Cortex of kidney (tissue), 1 donor: ENCODE results near the gene LDLR.
"Not testable (repeated sequence)": the region's sequence is repeated elsewhere in the genome, so short reads cannot be mapped to it uniquely, and the experiment has no call there.

Experiments used
- DNase-seq: peaks from one replicate; lab custom pipeline; 2025; lab: John Stamatoyannopoulos, UW

The LDLR gene

GRCh38 chr19:11073568-11073967, 15.7 kb upstream of the LDLR start:
- no peak for DNase-seq

GRCh38 chr19:11076792-11077191, 12.5 kb upstream of the LDLR start:
- not testable (repeated sequence) for DNase-seq

DNA sequence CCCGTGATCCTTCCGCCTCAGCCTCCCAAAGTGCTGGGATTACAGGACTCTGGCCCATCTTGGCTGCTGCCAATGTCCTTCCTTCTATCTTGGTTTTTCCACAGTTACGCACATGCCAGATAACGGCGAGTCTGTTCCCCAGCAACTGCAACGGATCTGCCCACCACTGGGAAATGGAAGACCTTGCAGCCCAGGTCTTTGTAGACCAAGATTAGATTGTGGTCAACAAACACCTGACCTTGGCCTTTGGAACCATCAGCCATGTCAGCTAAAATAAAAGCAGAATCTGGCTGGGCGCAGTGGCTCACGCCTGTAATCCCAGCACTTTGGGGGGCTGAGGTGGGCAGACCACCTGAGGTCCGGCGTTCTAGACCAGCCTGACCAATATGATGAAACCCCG, 10.4 kb upstream of the LDLR start:
- DNase-seq = no peak

DNA sequence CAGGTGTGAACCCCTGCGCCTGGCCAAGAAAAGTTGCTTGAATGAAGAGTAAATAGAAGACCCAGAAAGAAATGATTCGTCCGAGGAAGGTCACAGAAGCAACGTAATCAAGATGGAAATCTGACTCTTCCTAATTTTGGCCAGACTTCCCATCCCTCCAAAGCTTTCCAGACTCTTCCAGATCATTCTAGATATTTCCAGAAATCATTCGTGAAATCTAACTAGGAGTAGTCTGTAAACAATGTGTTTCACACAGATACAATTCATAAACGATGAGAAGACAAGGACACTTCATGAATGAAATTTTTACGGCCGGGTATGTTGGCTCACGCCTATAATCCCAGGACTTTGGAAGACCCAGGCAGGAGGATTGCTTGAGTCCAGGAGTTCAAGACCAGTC, 9.3 kb upstream of the LDLR start:
- DNase-seq = no peak

DNA sequence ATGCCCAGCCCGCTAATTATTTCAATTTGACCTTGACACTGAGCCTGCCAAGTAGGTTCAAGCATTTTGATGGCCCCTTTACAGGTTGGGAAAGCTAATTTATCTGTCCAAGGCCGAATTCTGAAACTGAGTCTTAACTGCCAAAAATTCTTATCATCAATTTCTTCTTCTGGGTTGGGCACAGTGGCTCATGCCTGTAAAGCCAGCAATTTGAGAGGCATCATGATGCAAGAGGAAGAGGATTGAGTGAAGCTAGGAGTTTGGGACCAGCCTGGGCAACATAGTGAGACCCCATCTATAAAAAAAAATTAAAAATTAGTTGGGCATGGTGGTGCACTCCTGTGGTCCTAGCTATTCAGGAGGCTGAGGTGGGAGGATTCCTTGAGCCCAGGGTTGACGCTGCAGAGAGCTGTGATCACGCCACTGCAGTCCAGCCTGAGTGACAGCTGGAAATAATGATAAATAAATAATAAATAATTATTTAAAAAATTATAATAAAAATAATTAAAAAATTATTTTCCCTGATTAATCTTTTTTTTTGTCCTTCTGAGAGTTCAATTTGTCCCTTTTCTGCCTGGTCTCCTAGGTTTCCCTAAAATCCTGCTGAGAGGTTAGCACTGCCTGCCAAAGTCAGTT, 1.3 kb upstream of the LDLR start:
- DNase-seq = no peak

DNA sequence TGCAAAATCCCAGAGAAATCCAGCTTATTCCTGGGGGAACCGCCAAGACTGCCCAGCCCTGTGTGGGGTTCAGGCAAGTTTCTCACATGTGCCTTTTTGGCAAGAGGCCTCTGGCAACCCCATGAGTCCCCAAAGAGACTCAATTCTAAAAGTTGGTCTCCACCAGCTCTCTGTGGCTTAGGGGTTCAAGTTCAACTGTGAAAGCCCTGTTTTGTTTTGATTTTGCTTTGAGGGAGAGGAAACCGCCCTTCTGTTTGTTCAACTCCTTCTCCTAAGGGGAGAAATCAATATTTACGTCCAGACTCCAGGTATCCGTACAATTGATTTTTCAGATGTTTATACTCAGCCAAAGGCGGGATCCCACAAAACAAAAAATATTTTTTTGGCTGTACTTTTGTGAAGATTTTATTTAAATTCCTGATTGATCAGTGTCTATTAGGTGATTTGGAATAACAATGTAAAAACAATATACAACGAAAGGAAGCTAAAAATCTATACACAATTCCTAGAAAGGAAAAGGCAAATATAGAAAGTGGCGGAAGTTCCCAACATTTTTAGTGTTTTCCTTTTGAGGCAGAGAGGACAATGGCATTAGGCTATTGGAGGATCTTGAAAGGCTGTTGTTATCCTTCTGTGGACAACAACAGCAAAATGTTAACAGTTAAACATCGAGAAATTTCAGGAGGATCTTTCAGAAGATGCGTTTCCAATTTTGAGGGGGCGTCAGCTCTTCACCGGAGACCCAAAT, 583 bp upstream of the LDLR start:
- no peak for DNase-seq

DNA sequence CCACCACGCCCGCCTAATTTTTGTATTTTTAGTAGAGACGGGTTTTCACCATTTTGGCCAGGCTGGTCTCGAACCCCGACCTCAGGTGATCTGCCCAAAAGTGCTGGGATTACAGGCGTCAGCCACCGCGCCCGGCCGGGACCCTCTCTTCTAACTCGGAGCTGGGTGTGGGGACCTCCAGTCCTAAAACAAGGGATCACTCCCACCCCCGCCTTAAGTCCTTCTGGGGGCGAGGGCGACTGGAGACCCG, 676 bp downstream of the LDLR start:
- not testable (repeated sequence) for DNase-seq

- DNase-seq = peak; percentile 62
Observed at GRCh38 chr19:11090264-11090996, 1.2 kb downstream of the LDLR start.

- DNase-seq = no peak
Observed at GRCh38 chr19:11090997-11091702, 1.9 kb downstream of the LDLR start.

- no peak for DNase-seq
Observed at GRCh38 chr19:11091703-11092153, 2.5 kb downstream of the LDLR start.

GRCh38 chr19:11092181-11092538, 2.9 kb downstream of the LDLR start:
- no peak for DNase-seq

GRCh38 chr19:11093689-11094238, 4.5 kb downstream of the LDLR start:
- DNase-seq = no peak

- DNase-seq = no peak
Observed at GRCh38 chr19:11094520-11094894, 5.2 kb downstream of the LDLR start.

DNA sequence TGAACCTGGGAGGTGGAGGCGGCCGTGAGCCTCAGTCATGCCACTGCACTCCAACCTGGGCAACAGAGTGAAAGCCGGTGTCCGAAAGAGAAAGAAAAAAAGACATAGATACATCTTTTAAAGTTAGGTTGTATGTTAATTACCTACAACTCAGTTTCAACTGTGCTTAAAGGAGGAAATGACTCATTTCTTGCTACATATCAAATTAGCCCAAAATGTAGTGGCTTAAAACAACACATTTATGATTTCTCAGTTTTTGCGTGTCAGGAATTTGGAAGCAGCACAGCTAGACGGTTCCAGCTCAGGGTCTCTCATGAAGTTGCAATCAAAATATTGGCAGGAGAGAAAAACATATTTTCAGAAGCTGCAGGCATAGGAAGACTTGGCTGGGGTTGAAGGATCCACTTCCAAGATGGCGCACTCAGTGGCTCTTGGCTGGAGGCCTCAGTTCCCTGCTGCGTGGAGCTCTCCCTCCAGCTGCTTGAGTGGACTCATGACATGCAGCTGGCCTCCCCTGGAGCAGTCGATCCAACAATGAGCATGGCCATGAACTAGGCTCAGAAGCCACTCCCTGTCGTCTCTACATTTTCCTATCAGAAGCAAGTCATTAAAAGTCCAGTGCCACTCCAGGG, 7.1 kb downstream of the LDLR start:
- DNase-seq = no peak

DNA sequence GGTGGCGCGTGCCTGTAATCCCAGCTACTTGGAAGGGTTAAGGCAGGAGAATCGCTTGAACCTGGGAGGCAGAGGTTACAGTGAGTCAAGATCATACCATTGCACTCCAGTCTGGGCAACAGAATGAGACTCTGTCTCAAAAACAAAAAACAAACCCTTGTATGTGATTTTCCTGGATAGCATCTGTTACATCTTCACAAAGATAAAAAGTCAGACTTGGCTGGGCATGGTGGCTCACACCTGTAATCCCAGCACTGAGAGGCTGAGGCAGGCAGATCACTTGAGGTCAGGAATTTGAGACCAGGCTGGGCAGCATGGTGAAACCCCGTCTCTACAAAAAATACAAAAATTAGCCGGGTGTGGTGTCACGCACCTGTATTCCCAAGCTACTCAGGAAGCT, 8.1 kb downstream of the LDLR start:
- DNase-seq = not testable (repeated sequence)

- DNase-seq = no peak
Observed at GRCh38 chr19:11098327-11098726, 9.1 kb downstream of the LDLR start.

DNA sequence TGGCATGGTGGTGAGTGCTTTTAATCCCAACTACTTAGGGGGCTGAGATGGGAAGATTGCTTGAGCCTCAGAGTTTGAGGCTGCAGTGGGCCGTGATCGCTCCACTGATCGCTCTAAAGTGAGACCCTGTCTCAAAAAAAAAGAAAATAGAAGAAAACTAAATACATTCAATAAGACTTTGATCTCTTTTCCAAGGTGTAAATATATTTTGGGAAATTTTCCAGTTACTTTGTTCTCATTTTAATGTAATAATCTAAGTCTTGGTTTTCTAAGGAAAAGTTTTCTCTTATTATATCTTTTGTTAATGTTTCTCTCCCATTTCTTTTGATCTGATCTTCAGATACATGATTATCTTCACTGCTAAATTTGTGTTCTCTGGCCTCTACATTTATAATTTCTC, 9.6 kb downstream of the LDLR start:
- DNase-seq = no peak

DNA sequence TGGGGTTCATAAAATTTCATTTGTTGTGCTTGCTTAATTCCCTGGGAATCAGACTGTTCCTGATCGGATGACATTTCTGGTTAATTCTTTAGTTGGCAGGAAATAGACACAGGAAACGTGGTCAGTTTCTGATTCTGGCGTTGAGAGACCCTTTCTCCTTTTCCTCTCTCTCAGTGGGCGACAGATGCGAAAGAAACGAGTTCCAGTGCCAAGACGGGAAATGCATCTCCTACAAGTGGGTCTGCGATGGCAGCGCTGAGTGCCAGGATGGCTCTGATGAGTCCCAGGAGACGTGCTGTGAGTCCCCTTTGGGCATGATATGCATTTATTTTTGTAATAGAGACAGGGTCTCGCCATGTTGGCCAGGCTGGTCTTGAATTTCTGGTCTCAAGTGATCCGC, 10.8 kb downstream of the LDLR start:
- DNase-seq = no peak

- DNase-seq = no peak
Observed at GRCh38 chr19:11101057-11101456, 11.8 kb downstream of the LDLR start.

GRCh38 chr19:11102944-11103343, 13.7 kb downstream of the LDLR start:
- no peak for DNase-seq

- not testable (repeated sequence) for DNase-seq
Observed at GRCh38 chr19:11103667-11104066, 14.4 kb downstream of the LDLR start.

- no peak for DNase-seq
Observed at GRCh38 chr19:11105014-11105636, 15.9 kb downstream of the LDLR start.
